Endothelial cell of hepatic sinusoid (primary cell): Measurements from ENCODE around the gene SPDYC.
"Not testable (repeated sequence)": the region's sequence is repeated elsewhere in the genome, so short reads cannot be mapped to it uniquely, and the experiment has no call there.

Source experiments
- in situ Hi-C: cut with HindIII; loops from 2 replicates; pipeline ENCODE4 v1.10.0; 2017; ENCODE audit warnings: low sequenced_read_pairs

SPDYC gene

DNA sequence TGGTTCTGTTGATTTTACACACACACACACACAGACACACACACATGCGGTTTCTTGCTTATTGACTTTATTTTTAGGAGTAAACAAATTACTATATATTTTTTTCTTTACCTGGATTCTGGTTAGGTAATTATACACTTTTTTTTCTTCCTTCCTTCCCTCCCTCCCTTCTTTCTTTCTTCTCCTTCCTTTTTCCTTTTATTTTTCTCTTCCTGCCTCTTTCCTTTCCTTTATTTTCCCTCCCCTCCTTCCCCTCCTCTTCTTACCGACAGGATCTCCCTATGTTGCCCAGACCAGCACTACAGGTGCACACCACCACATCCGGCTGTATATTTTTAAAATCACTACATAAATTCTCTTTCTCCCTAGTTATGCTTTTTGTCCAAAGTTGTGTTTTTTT is 3.1 kb upstream of the SPDYC start:
- in situ Hi-C loops: no loop called here

GRCh38 chr11:65167656-65168055 is 2.4 kb upstream of the SPDYC start:
- in situ Hi-C loops: no loop called here

GRCh38 chr11:65169164-65169641 is 830 bp upstream of the SPDYC start:
- in situ Hi-C loops: no loop called here

DNA sequence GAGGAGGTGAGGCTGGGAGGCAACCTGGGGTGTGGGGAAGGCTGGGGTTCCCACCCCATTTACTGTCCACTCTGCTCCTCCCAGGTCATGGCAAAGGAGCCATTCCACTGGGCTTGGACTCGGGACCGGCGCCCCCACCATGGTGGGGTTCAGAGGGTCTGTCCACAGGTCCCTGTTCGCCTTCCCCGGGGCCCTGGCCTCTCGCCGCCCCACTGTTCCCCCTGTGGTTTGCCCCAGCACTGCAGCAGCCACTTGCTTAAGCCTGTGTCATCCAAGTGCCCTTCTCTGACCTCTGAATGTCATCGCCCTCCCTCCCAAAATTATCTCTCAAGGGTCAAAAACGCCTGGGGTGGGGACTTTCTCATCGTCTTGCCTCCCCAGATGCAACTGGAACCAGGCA is 2.6 kb downstream of the SPDYC start:
- in situ Hi-C loops: no loop called here

DNA sequence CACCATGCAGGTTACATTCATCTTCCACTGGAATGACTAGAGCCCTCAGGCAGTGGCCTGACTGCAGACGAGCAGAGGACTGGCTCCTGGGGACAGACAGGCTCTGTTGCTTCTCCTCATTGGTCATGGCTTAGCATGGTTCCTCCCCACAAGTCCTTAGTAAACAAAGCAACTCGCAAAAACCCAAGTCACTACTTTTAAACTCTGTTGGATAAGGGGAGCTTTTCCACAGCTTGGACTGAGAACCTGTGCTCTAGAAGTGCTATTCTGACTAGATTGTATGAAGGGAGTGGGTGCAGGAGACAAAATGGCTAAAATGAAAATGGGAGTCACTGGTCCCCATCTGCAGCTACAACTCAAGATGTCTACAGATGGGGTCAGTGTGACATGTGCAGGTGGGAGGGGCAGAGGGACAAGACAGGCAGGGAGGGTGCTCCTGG is 4.6 kb downstream of the SPDYC start:
- in situ Hi-C loops: not testable (repeated sequence)

- in situ Hi-C loops: no loop called here
Observed at GRCh38 chr11:65180877-65181568, 11.0 kb downstream of the SPDYC start.

DNA sequence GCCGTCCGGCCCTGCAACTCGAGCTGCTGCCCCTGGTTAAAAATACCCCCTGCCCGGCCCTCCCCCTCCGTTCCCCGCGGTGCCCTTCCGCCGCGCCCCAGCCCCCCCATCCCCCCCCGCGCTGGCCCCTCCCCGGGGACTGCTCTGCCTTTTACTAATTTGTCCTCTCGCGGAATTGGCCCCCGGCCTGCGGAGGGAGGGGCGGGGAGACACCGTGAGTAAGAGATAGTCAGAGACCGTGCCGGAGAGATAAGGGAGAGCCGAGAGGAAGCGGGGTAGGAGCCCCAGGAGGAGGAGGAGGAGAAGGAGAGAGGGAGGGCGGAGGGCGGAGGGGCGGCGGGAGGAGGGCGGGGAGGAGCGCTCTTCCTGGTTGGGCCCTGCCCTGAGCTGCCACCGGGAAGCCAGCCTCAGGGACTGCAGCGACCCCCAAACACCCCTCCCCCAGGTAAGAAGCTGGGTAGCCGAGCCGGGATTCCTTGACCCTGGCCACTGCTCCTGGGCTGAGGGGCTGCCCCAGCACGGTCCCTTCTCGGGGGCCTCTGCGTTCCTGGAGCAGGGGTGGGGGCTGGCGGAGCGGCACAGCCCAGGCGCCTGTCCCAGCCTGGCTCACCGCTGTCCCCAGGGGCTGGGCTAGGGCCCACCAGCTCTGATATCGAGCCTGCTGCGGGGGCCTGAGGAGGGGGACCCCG is 11.7 kb downstream of the SPDYC start, which contains the start of gene CAPN1:
Gene CAPN1 (plus strand): TSS at position 360 of the 689 bp plus-strand sequence. CDS start 774 bp downstream, outside the sequence.
- in situ Hi-C loops: no loop called here

- in situ Hi-C loops: no loop called here
Observed at GRCh38 chr11:65182258-65183170, 12.5 kb downstream of the SPDYC start.

- in situ Hi-C loops: no loop called here
Observed at GRCh38 chr11:65183201-65183891, 13.3 kb downstream of the SPDYC start.

- in situ Hi-C loops: no loop called here
Observed at GRCh38 chr11:65184146-65184545, 14.1 kb downstream of the SPDYC start.

GRCh38 chr11:65185171-65185570 is 15.1 kb downstream of the SPDYC start:
- in situ Hi-C loops: no loop called here

DNA sequence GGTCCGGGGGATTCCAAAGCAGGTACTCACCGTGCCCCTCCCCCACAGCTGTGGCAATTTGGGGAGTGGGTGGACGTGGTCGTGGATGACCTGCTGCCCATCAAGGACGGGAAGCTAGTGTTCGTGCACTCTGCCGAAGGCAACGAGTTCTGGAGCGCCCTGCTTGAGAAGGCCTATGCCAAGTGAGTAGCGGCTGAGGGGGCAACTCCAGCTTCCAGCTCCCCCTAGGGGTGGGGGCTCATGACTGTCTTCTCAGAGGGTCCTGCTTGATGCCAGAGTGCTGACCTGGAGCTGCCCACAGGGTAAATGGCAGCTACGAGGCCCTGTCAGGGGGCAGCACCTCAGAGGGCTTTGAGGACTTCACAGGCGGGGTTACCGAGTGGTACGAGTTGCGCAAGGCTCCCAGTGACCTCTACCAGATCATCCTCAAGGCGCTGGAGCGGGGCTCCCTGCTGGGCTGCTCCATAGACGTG is 15.9 kb downstream of the SPDYC start:
- in situ Hi-C loops: no loop called here

GRCh38 chr11:65186701-65187100 is 16.7 kb downstream of the SPDYC start:
- in situ Hi-C loops: no loop called here

GRCh38 chr11:65187146-65187675 is 17.2 kb downstream of the SPDYC start:
- in situ Hi-C loops: no loop called here

DNA sequence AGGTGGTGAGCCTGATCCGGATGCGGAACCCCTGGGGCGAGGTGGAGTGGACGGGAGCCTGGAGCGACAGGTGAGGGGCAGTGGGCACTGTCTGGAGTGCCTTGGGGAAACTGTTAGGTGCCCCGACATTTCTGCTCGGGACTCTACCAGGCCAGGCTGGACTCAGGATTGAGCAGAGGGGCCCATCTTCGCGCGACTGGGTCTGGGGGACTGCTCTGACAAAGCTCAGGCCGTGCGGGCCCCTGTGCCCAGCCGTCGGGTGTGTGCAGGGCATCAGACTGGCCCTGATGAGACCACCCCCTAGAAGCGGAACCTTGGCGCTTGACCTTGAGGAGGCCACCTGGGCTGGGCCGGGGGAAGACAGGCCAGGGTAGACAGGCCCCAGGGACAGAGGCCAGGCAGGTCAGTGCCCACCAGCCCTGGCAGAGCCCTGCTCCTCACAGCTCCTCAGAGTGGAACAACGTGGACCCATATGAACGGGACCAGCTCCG is 18.0 kb downstream of the SPDYC start:
- in situ Hi-C loops: no loop called here

DNA sequence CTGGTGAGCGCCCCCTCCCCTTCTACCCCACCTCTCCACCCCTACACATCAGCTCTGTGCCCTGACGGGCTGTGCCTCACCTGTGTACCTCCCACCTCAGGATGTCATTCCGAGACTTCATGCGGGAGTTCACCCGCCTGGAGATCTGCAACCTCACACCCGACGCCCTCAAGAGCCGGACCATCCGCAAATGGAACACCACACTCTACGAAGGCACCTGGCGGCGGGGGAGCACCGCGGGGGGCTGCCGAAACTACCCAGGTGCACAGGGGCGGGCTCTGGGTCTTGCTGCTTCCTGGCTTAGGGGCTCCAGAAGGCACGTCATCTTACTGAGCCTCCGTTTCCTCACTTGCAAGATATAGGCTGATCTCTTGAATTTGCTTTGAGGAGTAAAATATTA is 18.5 kb downstream of the SPDYC start:
- in situ Hi-C loops: no loop called here

DNA sequence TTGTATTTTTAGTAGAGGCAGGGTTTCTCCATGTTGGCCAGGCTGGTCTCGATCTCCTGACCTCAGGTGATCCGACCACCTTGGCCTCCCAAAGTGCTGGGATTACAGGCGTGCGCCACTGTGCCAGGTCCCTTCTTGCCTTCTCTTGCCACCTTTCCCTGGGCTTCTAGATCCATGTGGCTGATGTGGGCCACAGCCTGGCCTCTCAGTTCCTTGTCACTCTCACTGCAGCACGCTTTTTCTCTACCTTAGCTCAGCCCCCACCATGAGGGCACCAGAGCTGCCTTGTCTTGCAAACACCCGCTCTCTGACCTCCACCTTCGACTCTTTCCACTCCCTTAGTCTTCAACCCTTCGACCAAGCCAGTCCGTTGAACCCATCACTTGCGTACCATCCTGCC is 19.2 kb downstream of the SPDYC start:
- in situ Hi-C loops: no loop called here

GRCh38 chr11:65194564-65194963 is 24.5 kb downstream of the SPDYC start:
- in situ Hi-C loops: loop anchor here (5.0 to 10.0 kb wide), 2 partner anchors 57 to 60 kb away; no protein-coding TSS in a partner anchor

- in situ Hi-C loops: no loop called here
Observed at GRCh38 chr11:65204143-65204542, 34.1 kb downstream of the SPDYC start.
